Vagina (tissue), 2 donors: Measurements from ENCODE around the gene FUNDC2. TPM values are rescaled to one million over a fixed set of nuclear protein-coding genes. Genes with fewer than 3 reads are reported as not detected.

ENCODE experiments used
- DNase-seq, 2 donors: peaks; one replicate each; pipeline ENCODE4 v3.0.0-alpha.2; 2017; ENCODE audit errors: extremely low spot score in 2 of 2
- H3K27ac ChIP-seq: fragments of 200-600 bp; sonication (generic); one replicate; pipeline ENCODE4 v1.5.1; 2019
- H3K27me3 ChIP-seq: fragments of 200-600 bp; sonication (generic); one replicate; pipeline ENCODE4 v1.5.1; 2019
- H3K36me3 ChIP-seq, 2 donors: fragments of 200-600 bp; sonication (generic); one replicate each; pipeline ENCODE4 v1.5.1; 2017 to 2019
- H3K4me1 ChIP-seq: fragments of 200-600 bp; sonication (generic); one replicate; pipeline ENCODE4 v1.5.1; 2019
- H3K4me3 ChIP-seq, 2 donors: fragments of 200-600 bp; sonication (generic); 1 replicate in 1 of 2; 2 replicates in 1 of 2; pipeline ENCODE4 v1.5.1; 2016 to 2019
- H3K9me3 ChIP-seq: fragments of 200-600 bp; sonication (generic); one replicate; pipeline ENCODE4 v1.5.1; 2019
- CTCF ChIP-seq, 3 experiments: fragments of 450-650 bp in 2 of 3; fragments of 200-600 bp in 1 of 3; sonication (generic) in 1 of 3; IDR thresholded peaks; one replicate each; pipeline ENCODE4 v1.5.1; 2017 to 2019; ENCODE audit warnings: antibody characterized with exemption in 3 of 3, mild to moderate bottlenecking in 2 of 3, moderate library complexity in 2 of 3
- POLR2A ChIP-seq, 2 donors: fragments of 450-650 bp; IDR thresholded peaks; one replicate each; pipeline ENCODE4 v1.6.1; 2017; ENCODE audit warnings: antibody characterized with exemption in 2 of 2, mild to moderate bottlenecking in 2 of 2, moderate library complexity in 2 of 2
- POLR2AphosphoS5 ChIP-seq, 2 donors: sonication (generic); formaldehyde crosslinking; IDR thresholded peaks; one replicate each; pipeline ENCODE4 v1.9.0; 2017; ENCODE audit warnings: antibody characterized with exemption in 2 of 2, mild to moderate bottlenecking in 2 of 2, low read depth in 1 of 2; ENCODE audit not compliant: insufficient read depth in 1 of 2
- intact Hi-C: fragments of 100-400 bp; cut with DNase I; formaldehyde crosslinking; loops from one replicate; pipeline ENCODE4 v1.15.1; 2023
- total RNA-seq: library from RNA; depleted of rRNA; stranded (reverse); fragments of >200 nt; gene quantifications from one replicate; pipeline ENCODE4 v1.2.3, GENCODE V29; 2016

FUNDC2 gene
- total RNA-seq, 1 donor from 2014 or later: 53.5 TPM

GRCh38 chrX:154986826-154987575 is 39.6 kb upstream of the FUNDC2 start:
- Histone ChIP-seq H3K27ac (no peak overlapping the region), H3K4me3 (no peak overlapping the region), H3K27me3 (no peaks in the 10 kb centered on the region), H3K36me3 (no peaks in the 10 kb centered on the region), H3K4me1 (no peaks in the 10 kb centered on the region), H3K9me3 (no peaks in the 10 kb centered on the region)
- no peak for TF ChIP-seq POLR2A (IDR thresholded peaks at IDR 0.05)
- TF ChIP-seq CTCF (IDR thresholded peaks at IDR 0.05): no peak
- no peak for TF ChIP-seq POLR2AphosphoS5 (IDR thresholded peaks at IDR 0.05; ENCODE audit: insufficient read depth in 1 of 2, low read depth in 1 of 2)
- no peak for DNase-seq
- intact Hi-C loops: loop anchor here (10.0 kb wide), 1 partner anchor 68 kb away; no protein-coding TSS in a partner anchor

GRCh38 chrX:154987940-154988339 is 38.7 kb upstream of the FUNDC2 start:
- intact Hi-C loops: loop anchor here (10.0 kb wide), 1 partner anchor 67 kb away; no protein-coding TSS in a partner anchor
- Histone ChIP-seq H3K27me3 (no peaks in the 10 kb centered on the region), H3K27ac (no peak overlapping the region), H3K4me3 (no peak overlapping the region), H3K4me1 (no peaks in the 10 kb centered on the region), H3K9me3 (no peaks in the 10 kb centered on the region), H3K36me3 (no peaks in the 10 kb centered on the region)
- TF ChIP-seq CTCF (IDR thresholded peaks at IDR 0.05): no peak
- TF ChIP-seq POLR2AphosphoS5 (IDR thresholded peaks at IDR 0.05; ENCODE audit: insufficient read depth in 1 of 2, low read depth in 1 of 2): no peak
- no peak for TF ChIP-seq POLR2A (IDR thresholded peaks at IDR 0.05)
- no peak for DNase-seq

- intact Hi-C loops: loop anchor here (10.0 kb wide), 1 partner anchor 66 kb away; no protein-coding TSS in a partner anchor
- Histone ChIP-seq H3K4me3 (no peak overlapping the region), H3K27me3 (no peaks in the 10 kb centered on the region), H3K4me1 (no peaks in the 10 kb centered on the region), H3K9me3 (no peaks in the 10 kb centered on the region), H3K36me3 (no peaks in the 10 kb centered on the region), H3K27ac (no peak overlapping the region)
- DNase-seq: no peak
- TF ChIP-seq POLR2A (IDR thresholded peaks at IDR 0.05) (no peak), POLR2AphosphoS5 (IDR thresholded peaks at IDR 0.05; ENCODE audit: insufficient read depth in 1 of 2, low read depth in 1 of 2) (no peak), CTCF (IDR thresholded peaks at IDR 0.05) (no peak)
These were observed 37.9 kb upstream of the FUNDC2 start for GRCh38 chrX:154988719-154989118.

GRCh38 chrX:154990496-154990895 is 36.1 kb upstream of the FUNDC2 start:
- DNase-seq: no peak
- H3K4me1 ChIP-seq: no peaks in the 10 kb centered on the region
- TF ChIP-seq POLR2A (IDR thresholded peaks at IDR 0.05): no peak
- TF ChIP-seq CTCF (IDR thresholded peaks at IDR 0.05): no peak
- no peak for TF ChIP-seq POLR2AphosphoS5 (IDR thresholded peaks at IDR 0.05; ENCODE audit: insufficient read depth in 1 of 2, low read depth in 1 of 2)
- H3K27me3 ChIP-seq: no peaks in the 10 kb centered on the region
- no peaks in the 10 kb centered on the region for H3K9me3 ChIP-seq
- H3K36me3 ChIP-seq: no peaks in the 10 kb centered on the region
- H3K4me3 ChIP-seq: no peak overlapping the region
- no peak overlapping the region for H3K27ac ChIP-seq
- intact Hi-C loops: no loop called here

GRCh38 chrX:154991039-154991438 is 35.6 kb upstream of the FUNDC2 start:
- no peak for TF ChIP-seq POLR2A (IDR thresholded peaks at IDR 0.05)
- TF ChIP-seq CTCF (IDR thresholded peaks at IDR 0.05): no peak
- no peak for TF ChIP-seq POLR2AphosphoS5 (IDR thresholded peaks at IDR 0.05; ENCODE audit: insufficient read depth in 1 of 2, low read depth in 1 of 2)
- Histone ChIP-seq H3K9me3 (no peaks in the 10 kb centered on the region), H3K36me3 (no peaks in the 10 kb centered on the region), H3K27ac (no peak overlapping the region), H3K27me3 (no peaks in the 10 kb centered on the region), H3K4me3 (no peak overlapping the region), H3K4me1 (no peaks in the 10 kb centered on the region)
- no peak for DNase-seq
- intact Hi-C loops: no loop called here
